Erythroblast (primary cell): Measurements from ENCODE around the gene NPHP4.

Experiments
- DNase-seq, 2 experiments: peaks; one replicate each; lab custom pipeline; 2025; lab: John Stamatoyannopoulos, UW
- GATA1 ChIP-seq: IDR thresholded peaks from 2 replicates; pipeline ENCODE4 v1.6.1; 2011; ENCODE audit warnings: low read depth, mild to moderate bottlenecking, control low read depth, low read length, moderate library complexity
- POLR2A ChIP-seq: IDR thresholded peaks from 2 replicates; pipeline ENCODE4 v1.6.1; 2011; ENCODE audit warnings: mild to moderate bottlenecking, low read length

The NPHP4 gene

DNA sequence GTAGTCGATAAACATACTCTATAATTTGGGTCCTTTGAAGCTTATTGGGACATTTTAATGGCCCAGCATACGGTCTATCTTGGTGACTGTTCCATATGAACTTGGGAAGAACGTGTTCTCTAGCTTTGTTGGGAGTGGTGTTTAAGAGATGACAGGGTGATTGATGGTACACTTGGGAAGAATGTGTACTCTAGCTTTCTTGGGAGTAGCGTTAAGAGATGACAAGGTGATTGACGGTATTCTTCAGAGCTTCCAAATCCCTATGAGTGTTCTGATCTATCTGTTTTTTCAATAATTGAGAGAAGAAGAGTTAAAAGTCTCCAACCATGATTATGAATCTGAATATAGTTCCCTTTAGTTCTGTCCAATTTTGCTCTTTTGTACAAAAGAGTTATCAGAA lies 9.4 kb downstream of the NPHP4 start:
- no peak for DNase-seq
- no peak for TF ChIP-seq POLR2A
- TF ChIP-seq GATA1: no peak

DNA sequence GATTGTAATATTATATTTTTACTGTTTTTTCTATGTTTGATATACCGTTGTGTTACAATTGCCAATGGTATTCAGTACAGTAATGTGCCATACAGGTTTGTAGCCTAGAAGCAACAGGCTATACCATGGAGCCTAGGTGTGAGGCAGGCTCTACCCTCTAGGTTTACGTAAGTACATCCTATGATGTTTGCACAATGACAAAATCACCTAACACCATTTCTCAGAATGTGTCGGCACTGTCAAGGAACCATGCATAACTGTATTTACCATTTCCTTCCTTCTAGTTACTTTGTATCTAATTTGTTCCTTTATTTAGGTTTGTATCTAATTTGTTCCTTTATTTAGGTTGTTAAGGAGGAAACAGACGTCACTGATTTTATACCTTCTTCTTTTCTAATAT lies 9.9 kb downstream of the NPHP4 start:
- TF ChIP-seq POLR2A: no peak
- DNase-seq: no peak

DNA sequence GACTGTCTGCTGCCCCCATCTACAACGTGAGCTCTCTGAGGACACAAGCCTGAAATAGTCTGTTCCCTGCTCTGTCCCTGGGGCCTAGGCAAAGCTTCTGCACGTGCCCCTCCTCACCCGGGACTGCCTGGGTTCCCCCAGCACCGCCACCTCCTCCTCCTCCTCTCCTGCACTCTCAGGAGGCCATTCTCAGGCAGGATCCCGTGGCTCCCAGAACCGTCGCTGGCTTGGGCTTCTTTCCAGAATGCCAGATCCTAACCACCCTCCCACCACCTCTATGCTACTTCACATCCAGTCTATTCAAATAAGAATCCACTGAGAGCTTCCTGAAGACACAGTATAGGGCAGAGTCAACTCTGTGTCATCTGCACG lies 11.2 kb downstream of the NPHP4 start:
- TF ChIP-seq GATA1 (no peak), POLR2A (no peak)
- no peak for DNase-seq

DNA sequence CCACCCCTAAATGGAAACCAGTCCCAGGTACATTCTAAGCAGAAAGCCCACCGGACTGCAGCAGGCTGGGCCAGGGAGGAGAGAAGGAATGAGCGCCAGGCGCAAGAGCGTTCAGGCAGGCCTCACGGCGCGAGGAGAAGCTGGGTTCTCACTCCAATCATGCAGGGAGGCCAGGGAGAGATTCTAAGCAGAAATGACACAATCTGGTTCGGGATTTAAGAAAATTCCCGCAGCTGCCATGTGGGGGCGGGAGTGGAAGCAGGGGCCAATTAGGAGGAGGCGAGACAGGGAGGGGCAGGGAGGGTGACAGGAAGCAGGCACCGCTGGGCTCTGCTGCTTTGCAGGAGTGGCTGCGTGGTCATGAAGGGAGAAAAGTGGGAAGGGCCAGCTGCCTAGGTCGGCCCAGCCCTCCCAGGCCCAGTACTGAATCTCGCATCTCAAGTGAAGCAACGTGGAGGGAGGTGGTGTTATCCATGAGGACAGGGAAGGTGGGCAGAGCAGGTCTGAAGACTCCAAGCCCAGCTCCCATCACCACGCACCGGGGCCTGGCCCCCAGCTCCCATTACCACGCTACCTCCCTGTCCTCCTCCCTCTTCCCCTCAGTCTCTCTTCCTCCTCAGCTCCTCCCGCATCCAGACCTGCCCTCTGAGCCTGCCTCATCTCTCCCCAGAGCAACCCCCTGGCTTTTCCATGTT lies 11.8 kb downstream of the NPHP4 start:
- DNase-seq: peak in 1 of 2 experiments; percentile 20
- TF ChIP-seq POLR2A (no peak), GATA1 (no peak)

DNA sequence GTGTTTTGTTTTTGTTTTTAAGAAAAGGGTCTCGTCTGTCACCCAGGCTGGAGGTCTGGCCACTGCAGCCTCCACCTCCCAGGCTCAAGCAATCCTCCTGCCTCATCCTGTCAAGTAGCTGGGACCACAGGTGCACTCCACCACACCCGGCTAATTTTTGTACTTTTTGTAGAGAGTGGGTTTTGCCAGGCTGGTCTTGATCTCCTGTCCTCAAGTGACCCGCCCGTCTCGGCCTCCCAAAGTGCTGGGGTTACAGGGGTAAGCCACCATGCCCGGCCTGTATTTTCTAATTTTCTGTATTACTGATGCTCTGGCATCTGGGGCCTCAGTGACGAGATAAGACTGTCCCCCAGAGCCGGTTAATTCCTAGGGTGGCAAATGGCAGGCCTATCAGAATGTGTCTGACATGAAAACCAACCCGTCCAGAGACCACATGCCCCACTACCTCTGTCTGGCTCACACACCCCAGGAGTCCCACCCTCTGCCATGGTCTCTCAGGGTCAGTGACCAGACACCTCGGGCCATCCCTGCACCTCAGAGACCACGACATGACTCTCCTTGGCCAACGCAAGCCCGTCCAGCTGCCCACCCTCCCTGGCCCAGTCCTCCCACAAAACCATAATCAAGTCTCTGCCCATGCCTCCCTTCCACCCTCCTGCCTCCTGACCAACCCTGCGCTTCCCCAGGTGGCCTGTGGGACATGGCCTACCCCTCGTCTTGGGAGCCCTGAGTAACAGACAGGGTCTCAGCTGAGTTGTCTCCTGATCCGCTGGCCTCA lies 12.5 kb downstream of the NPHP4 start:
- no peak for DNase-seq
- no peak for TF ChIP-seq POLR2A
- TF ChIP-seq GATA1: no peak

DNA sequence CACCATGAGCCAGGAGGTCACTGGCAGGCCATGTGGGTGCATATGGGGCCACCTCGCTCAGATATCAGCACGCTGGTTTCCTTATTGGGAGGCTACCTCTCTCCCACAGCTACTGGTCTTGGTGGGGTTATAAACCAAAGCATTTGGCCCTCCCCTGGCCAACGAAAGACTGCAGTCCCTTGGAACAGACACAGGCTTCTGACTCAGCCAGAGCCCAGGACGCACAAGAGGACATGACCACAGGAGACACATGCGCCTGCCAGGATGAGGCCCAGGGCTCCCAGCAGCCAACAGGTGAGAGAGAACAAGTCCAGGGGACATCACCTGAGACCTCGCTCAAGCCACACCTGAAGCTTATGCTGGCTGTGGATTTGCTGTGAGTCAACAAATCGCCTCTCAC lies 13.8 kb downstream of the NPHP4 start:
- TF ChIP-seq POLR2A: no peak
- TF ChIP-seq GATA1: no peak
- DNase-seq: no peak

DNA sequence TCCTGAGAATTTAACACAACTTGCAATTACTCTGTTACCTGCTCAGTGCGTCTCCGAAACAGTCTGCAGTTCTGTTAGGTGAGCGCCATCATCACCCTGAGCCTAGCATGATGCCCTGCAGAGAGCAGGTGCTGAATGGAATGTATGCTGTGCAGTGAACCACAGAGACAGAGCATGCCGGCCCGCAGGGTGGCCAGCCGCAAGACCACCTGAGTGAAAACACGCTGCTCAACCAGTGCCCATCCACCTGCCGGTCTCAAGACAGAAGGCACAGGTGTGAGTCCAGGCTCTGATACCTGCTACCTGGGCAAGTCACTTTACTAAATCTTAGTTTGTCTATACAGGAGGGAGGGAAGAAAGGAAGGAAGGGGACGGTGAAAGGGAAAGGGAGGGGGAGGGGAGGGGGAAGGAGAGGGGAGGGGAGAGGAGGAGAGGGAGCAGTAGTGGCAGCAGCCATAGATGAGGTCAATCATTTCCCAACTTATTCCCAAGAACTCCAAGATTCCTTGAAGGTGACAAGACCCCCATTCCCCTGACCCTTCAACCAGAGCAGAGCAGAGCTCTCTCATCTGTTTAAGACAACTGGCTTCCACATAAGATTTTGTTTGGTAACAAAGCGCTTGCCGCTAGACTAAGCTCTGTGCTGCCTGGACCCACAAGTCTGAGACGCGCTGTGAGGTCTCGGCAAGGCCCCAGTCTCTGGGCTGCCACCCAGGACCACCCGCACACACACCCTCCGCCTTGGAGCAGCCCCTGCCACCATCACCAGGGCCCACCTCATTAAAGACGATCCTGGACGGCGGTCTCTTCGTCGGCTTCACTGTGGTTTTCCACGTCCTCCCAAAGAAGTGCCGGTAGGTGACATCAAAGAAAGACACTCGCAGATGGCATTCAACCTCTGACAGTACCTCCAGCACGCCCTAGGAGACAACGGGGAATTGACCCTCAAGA lies 14.5 kb downstream of the NPHP4 start:
- DNase-seq: no peak
- no peak for TF ChIP-seq GATA1

DNA sequence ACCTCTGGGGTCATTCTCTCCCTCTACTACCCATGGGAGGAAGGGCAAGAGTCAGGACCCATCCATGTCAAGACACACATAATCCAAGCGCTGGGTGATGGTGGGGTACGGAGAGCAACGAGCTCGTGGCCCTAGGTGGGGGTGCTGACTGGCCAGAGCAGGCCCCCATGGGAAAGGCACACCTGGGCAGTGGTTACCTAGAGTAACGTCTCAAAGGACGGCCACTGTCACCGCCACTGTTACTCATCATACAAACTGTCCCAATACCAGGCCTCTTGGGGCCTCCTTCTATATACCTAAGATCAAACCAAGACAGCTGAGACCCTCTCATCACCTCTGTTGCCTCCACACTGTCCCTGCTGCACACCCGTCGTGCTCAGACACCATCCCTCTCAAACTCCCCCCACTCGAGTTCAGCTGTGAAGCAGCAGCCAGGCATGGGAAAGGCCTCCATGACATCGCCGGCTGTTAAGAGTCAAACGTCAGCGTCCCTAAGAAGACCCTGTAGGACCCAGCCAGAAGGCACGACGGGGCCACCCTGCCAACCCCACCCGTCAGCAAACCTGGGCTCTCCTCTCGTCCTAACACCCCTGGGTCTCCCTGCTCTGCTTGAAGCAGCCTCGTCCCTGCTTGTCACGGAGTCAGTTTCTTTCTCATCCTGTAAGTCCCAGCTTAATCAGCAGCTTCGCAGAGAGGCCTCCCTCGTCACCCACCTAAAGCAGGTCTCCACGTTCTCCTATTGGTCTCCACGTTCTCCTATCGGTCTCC lies 15.3 kb downstream of the NPHP4 start:
- DNase-seq: no peak
- TF ChIP-seq POLR2A: no peak
- no peak for TF ChIP-seq GATA1

DNA sequence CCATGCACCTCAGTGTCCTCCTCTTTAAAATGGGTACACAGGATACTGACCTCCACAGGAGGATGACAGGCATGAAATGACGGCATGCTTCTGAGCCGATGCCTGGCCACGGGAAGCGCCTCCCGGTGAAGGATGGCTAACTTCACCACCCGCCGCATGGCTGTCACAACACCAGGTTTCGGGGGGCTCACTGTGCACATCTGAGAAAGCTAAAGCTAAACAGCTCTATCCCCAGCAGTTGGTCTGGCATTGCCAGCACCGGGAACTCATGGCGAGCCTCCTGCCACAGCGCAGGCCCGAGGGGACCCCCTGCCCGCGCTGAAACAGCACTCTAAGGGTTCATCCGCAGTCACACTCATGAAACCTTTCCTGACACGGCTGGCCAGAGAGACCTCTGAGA lies 16.0 kb downstream of the NPHP4 start:
- DNase-seq: no peak

DNA sequence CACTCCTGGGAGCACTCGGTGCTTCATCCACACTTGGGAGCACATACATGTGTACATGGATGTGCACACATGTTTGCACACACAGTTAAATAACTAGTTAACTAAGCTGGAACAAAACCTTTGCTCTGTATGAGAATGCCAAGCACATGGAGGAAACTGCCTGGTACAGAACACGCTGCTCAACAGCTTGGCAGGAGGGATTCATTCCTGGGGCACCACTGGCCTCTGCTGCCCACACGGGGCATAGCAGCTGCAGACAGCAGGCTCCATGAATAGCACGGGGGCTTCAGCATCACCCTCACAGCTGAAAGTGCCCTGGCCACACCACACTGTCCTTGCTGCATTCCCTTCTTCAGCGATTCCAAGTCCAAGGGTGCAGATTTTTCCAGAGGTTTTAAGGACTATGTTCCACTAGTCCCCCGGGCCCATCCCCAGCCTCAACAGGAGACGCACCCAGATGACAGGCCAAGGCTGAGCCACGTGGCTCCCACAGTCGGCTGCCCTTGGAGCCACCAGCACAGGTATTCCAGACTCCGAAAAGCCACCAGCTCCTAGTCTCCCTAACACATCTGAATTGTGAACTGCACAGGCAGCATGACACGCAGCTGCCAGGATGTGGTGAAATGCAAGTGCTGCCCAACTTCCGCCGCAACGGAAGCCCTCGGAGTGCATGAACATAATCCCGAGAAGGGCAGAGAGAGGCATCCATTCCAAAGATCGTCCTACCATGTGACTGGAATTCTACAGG lies 16.9 kb downstream of the NPHP4 start:
- no peak for TF ChIP-seq POLR2A
- TF ChIP-seq GATA1: no peak
- peak; percentile 33 to 40 for DNase-seq

More for the DNA sequence above, 16.0 kb downstream of the NPHP4 start:
- TF ChIP-seq POLR2A (no peak), GATA1 (no peak)

DNA sequence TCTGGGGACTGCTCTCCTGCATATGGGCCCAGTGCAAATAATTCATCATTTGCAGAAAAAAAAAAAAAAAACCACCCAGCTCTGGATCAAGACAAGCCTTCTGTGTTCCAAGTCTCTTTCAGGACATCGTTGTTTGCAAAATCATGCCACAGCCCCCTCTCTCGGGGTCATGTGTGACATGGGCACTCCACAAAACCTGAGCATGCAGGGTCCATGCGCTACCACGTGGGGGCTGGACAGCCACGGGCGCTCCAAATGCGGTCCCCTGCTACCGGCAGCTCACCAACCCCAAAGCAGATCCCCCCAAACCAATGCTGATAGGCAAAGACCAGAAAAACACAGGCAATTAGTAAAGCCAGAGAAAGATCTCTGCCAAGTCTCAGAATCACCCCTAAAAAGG lies 17.6 kb downstream of the NPHP4 start:
- TF ChIP-seq GATA1: no peak
- no peak for TF ChIP-seq POLR2A
- no peak for DNase-seq

DNA sequence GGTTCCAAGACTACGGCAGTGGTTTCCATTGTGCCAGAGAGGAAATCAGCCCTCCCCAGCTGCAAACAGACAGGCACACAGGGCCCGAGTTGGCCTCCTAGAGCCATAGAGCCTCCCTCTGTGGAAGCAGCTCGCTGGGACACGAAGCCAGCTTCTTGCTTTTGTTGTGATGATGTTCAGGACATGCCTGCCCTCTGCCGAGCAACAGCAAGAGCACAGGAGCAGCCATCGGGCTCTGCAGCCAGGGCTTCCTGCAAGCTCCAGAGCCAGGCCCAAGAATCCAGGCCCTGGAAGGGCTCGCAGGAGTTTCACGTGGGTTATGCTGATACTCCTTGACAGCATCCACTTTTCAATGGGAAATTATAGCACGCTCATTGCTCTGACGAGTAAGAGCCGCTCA lies 18.5 kb downstream of the NPHP4 start:
- no peak for DNase-seq
- TF ChIP-seq POLR2A: no peak
- no peak for TF ChIP-seq GATA1

DNA sequence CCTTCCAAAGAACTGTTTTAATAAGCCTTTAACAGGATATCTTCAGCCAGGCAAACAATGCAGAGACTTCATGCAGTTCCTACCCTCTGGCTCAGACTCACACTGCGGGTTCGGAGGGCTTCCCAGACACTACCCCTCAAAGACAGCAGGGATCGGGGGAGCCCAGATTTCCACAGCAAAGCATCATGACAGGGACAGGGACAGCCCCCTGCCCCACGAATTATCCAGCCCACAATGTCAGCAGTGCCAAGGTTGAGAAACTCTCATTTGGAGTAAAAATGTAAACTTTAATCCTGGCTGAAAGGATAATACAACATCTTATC lies 20.1 kb downstream of the NPHP4 start:
- TF ChIP-seq GATA1 (no peak), POLR2A (no peak)
- no peak for DNase-seq
